Measurements from ENCODE around the gene PHKG1. TPM values are rescaled to one million over a fixed set of nuclear protein-coding genes. Genes with fewer than 3 reads are reported as not detected.

Gene PHKG1
- polyA plus RNA-seq, 1 donor (not counting 4 experiments of a cell fraction or from before 2014, with no cell fraction given), result 0.25 TPM

- H3K27ac ChIP-seq (ENCODE audit: control insufficient read depth, insufficient read depth, low read length), result no peak overlapping the region
- dilution Hi-C loops (cut with MboI; ENCODE audit: extremely low pct_ligation_motif_present, low sequenced_read_pairs), result no loop called here
- FAIRE-seq, result no peak
Measured at GRCh38 chr7:56079450-56080185, 13.1 kb downstream of the PHKG1 start.

GRCh38 chr7:56078196-56078595 lies 14.6 kb downstream of the PHKG1 start:
- DNase-seq (ENCODE audit: low read depth, low spot score), result no peak
- FAIRE-seq, result no peak

More at GRCh38 chr7:56079450-56080185, 13.1 kb downstream of the PHKG1 start:
- Histone ChIP-seq H3K27me3 (ENCODE audit: control insufficient read depth, extremely low read depth, insufficient read depth, low read length) (no peaks in the 10 kb centered on the region), H3K4me2 (ENCODE audit: control insufficient read depth, extremely low read depth, insufficient read depth, low read depth, low read length) (no peak overlapping the region), H3K9me3 (ENCODE audit: control insufficient read depth, low read depth, low read length) (no peaks in the 10 kb centered on the region), H3K9ac (ENCODE audit: control insufficient read depth, extremely low read depth, insufficient read depth, low read length) (no peak overlapping the region), H3K4me1 (ENCODE audit: control insufficient read depth, extremely low read depth, insufficient read depth, low read length) (no peaks in the 10 kb centered on the region), H3K79me2 (ENCODE audit: control insufficient read depth, insufficient read depth, low read length) (no peaks in the 10 kb centered on the region), H3K36me3 (ENCODE audit: control insufficient read depth in 2 of 2, extremely low read depth in 1 of 2, insufficient read depth in 2 of 2, low read length in 2 of 2) (peaks cover 21 to 29% of the 10 kb centered on the region in 2 experiments), H3K4me3 (ENCODE audit: control insufficient read depth in 2 of 3, extremely low read depth in 1 of 3, insufficient read depth in 2 of 3, low read depth in 1 of 3, low read length in 3 of 3) (no peak overlapping the region), H3K9me1 (ENCODE audit: control insufficient read depth, extremely low read depth, insufficient read depth, low read length) (no peaks in the 10 kb centered on the region), H4K20me1 (ENCODE audit: control insufficient read depth, extremely low read depth, insufficient read depth, low read length) (peaks cover 3% of the 10 kb centered on the region), H2AFZ (ENCODE audit: control insufficient read depth, low read length) (no peak overlapping the region)
- no peak for DNase-seq (ENCODE audit: low read depth, low spot score)
- peak in 1 of 3 experiments; percentile 10 for TF ChIP-seq CTCF (optimal IDR thresholded peaks at IDR 0.05 in 1 of 3, IDR thresholded peaks at IDR 0.05 in 1 of 3, conservative IDR thresholded peaks at IDR 0.05 in 1 of 3; ENCODE audit: extremely low read depth in 1 of 3, insufficient read depth in 2 of 3, low read length in 3 of 3)
- no peak for TF ChIP-seq EZH2 (IDR thresholded peaks at IDR 0.05; ENCODE audit: low read length)

More at GRCh38 chr7:56078196-56078595, 14.6 kb downstream of the PHKG1 start:
- TF ChIP-seq EZH2 (IDR thresholded peaks at IDR 0.05; ENCODE audit: low read length), result no peak
- no peak for TF ChIP-seq CTCF (optimal IDR thresholded peaks at IDR 0.05 in 1 of 3, IDR thresholded peaks at IDR 0.05 in 1 of 3, conservative IDR thresholded peaks at IDR 0.05 in 1 of 3; ENCODE audit: extremely low read depth in 1 of 3, insufficient read depth in 2 of 3, low read length in 3 of 3)
- Histone ChIP-seq H3K27ac (ENCODE audit: control insufficient read depth, insufficient read depth, low read length) (no peak overlapping the region), H3K79me2 (ENCODE audit: control insufficient read depth, insufficient read depth, low read length) (no peaks in the 10 kb centered on the region), H3K27me3 (ENCODE audit: control insufficient read depth, extremely low read depth, insufficient read depth, low read length) (no peaks in the 10 kb centered on the region), H3K9me1 (ENCODE audit: control insufficient read depth, extremely low read depth, insufficient read depth, low read length) (no peaks in the 10 kb centered on the region), H3K4me2 (ENCODE audit: control insufficient read depth, extremely low read depth, insufficient read depth, low read depth, low read length) (no peak overlapping the region), H3K4me1 (ENCODE audit: control insufficient read depth, extremely low read depth, insufficient read depth, low read length) (no peaks in the 10 kb centered on the region), H4K20me1 (ENCODE audit: control insufficient read depth, extremely low read depth, insufficient read depth, low read length) (peaks cover 3% of the 10 kb centered on the region), H3K4me3 (ENCODE audit: control insufficient read depth in 2 of 3, extremely low read depth in 1 of 3, insufficient read depth in 2 of 3, low read depth in 1 of 3, low read length in 3 of 3) (no peak overlapping the region), H3K9me3 (ENCODE audit: control insufficient read depth, low read depth, low read length) (no peaks in the 10 kb centered on the region), H3K9ac (ENCODE audit: control insufficient read depth, extremely low read depth, insufficient read depth, low read length) (no peak overlapping the region), H2AFZ (ENCODE audit: control insufficient read depth, low read length) (no peak overlapping the region), H3K36me3 (ENCODE audit: control insufficient read depth in 2 of 2, extremely low read depth in 1 of 2, insufficient read depth in 2 of 2, low read length in 2 of 2) (peaks cover 21 to 31% of the 10 kb centered on the region in 2 experiments)
- dilution Hi-C loops (cut with MboI; ENCODE audit: extremely low pct_ligation_motif_present, low sequenced_read_pairs), result no loop called here
